ENCODE data around the gene UST.

UST gene

DNA sequence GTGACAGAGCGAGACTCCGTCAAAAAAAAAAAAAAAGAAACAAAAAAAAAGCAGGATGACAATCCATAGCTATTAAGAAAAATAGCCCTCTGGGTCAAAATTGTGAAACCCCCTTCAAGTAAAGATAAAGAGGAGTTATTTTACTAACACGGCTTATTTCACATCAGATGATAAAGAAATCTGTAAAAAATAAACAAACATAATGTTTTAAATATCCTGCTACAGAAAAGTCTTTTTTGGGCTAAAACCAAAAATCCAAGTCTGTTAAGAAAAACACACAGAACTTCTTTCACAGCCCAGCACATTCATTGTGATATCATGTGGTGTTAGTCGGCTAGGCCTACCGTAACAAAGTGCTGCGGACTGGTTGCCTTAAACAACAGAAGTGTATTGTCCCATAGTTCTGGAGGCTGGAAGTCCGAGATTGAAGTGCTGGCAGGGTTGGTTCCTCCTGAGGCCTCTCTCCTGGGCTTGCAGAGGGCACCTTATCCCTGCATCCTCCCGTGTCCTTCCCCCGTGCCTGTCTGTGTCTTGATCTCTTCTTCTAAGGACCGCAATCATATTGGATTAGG is 331.5 kb downstream of the UST start:
- no peak overlapping the region for H3K9ac ChIP-seq
- H3K27me3 ChIP-seq (ENCODE audit: insufficient read depth, low read depth) = no peaks in the 10 kb centered on the region
- no peaks in the 10 kb centered on the region for H3K36me3 ChIP-seq (ENCODE audit: insufficient read depth)
- H4K20me1 ChIP-seq (ENCODE audit: insufficient read depth) = no peaks in the 10 kb centered on the region
- no peak overlapping the region for H3K27ac ChIP-seq
- TF ChIP-seq, protein P1, sequence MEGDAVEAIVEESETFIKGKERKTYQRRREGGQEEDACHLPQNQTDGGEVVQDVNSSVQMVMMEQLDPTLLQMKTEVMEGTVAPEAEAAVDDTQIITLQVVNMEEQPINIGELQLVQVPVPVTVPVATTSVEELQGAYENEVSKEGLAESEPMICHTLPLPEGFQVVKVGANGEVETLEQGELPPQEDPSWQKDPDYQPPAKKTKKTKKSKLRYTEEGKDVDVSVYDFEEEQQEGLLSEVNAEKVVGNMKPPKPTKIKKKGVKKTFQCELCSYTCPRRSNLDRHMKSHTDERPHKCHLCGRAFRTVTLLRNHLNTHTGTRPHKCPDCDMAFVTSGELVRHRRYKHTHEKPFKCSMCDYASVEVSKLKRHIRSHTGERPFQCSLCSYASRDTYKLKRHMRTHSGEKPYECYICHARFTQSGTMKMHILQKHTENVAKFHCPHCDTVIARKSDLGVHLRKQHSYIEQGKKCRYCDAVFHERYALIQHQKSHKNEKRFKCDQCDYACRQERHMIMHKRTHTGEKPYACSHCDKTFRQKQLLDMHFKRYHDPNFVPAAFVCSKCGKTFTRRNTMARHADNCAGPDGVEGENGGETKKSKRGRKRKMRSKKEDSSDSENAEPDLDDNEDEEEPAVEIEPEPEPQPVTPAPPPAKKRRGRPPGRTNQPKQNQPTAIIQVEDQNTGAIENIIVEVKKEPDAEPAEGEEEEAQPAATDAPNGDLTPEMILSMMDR (conservative IDR thresholded peaks at IDR 0.05; ENCODE audit: low read depth, low read length) = no peak
- no peak overlapping the region for H3K4me2 ChIP-seq
- H3K79me2 ChIP-seq (ENCODE audit: insufficient read depth, low read depth) = no peaks in the 10 kb centered on the region
- no peak overlapping the region for H3K4me3 ChIP-seq (IDR thresholded peaks at IDR 0.05; ENCODE audit: insufficient read depth, low read depth, low read length)
- H3K4me1 ChIP-seq (ENCODE audit: low read depth, poor library complexity, severe bottlenecking) = no peaks in the 10 kb centered on the region
- no peak overlapping the region for H2AFZ ChIP-seq (ENCODE audit: low read depth)

DNA sequence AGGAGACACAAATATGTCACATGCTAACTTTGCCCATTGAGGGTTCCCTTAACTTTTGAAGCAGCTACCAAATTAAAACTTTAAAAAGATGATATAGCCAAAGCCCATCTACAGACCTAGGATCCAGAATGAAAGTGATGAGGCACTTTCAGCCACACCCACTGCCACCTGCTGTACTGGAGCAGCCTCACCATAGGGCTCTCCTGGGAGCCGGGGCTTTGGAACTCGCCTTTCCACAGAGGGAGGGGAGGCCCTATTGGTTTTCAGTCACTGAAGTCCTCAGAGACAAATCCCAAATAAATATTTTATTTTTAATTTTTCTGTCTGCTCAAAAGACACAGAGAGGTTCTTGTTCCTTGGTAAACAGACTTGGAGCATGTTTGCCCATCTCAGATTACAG is 332.6 kb downstream of the UST start:
- H4K20me1 ChIP-seq (ENCODE audit: insufficient read depth) = no peaks in the 10 kb centered on the region
- H3K4me3 ChIP-seq (IDR thresholded peaks at IDR 0.05; ENCODE audit: insufficient read depth, low read depth, low read length) = no peak overlapping the region
- H3K27ac ChIP-seq = no peak overlapping the region
- H3K79me2 ChIP-seq (ENCODE audit: insufficient read depth, low read depth) = no peaks in the 10 kb centered on the region
- H3K4me2 ChIP-seq = no peak overlapping the region
- no peak overlapping the region for H3K9ac ChIP-seq
- H3K4me1 ChIP-seq (ENCODE audit: low read depth, poor library complexity, severe bottlenecking) = no peaks in the 10 kb centered on the region
- H2AFZ ChIP-seq (ENCODE audit: low read depth) = no peak overlapping the region
- no peaks in the 10 kb centered on the region for H3K36me3 ChIP-seq (ENCODE audit: insufficient read depth)
- no peaks in the 10 kb centered on the region for H3K27me3 ChIP-seq (ENCODE audit: insufficient read depth, low read depth)
- TF ChIP-seq, protein P1 (conservative IDR thresholded peaks at IDR 0.05; ENCODE audit: low read depth, low read length) = no peak

DNA sequence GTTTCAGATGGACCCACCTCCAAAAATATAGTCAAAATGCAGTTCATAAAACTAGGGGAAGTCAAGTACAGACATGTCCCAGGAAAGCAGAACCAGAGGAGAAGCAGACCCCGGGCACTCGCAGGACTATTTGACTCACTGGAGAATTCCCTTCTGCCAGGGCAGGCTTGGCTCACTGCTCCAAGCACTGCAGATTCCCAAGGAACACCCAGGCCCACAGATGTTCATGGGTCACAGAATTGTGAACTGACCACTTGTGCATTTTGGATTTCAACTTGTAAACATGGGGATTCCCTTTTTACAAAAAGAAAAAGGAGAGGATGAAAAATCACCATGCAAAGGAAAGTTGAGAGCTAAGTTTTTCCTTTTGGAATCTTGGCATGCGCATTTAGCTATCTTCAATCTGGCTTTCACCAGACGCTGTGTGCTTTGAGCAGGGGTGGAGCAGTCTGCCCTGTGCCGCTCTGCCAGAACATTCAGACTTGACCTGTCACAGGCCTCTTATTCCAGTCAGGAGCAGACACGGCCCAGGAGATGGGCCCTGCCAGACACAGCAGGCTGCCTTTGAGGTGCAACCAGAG is 333.2 kb downstream of the UST start:
- H3K4me3 ChIP-seq (IDR thresholded peaks at IDR 0.05; ENCODE audit: insufficient read depth, low read depth, low read length) = no peak overlapping the region
- no peak overlapping the region for H2AFZ ChIP-seq (ENCODE audit: low read depth)
- no peaks in the 10 kb centered on the region for H3K36me3 ChIP-seq (ENCODE audit: insufficient read depth)
- TF ChIP-seq, protein P1 (conservative IDR thresholded peaks at IDR 0.05; ENCODE audit: low read depth, low read length) = no peak
- no peaks in the 10 kb centered on the region for H3K4me1 ChIP-seq (ENCODE audit: low read depth, poor library complexity, severe bottlenecking)
- H3K79me2 ChIP-seq (ENCODE audit: insufficient read depth, low read depth) = no peaks in the 10 kb centered on the region
- H3K4me2 ChIP-seq = no peak overlapping the region
- H3K27ac ChIP-seq = no peak overlapping the region
- H3K27me3 ChIP-seq (ENCODE audit: insufficient read depth, low read depth) = no peaks in the 10 kb centered on the region
- no peak overlapping the region for H3K9ac ChIP-seq
- no peaks in the 10 kb centered on the region for H4K20me1 ChIP-seq (ENCODE audit: insufficient read depth)

DNA sequence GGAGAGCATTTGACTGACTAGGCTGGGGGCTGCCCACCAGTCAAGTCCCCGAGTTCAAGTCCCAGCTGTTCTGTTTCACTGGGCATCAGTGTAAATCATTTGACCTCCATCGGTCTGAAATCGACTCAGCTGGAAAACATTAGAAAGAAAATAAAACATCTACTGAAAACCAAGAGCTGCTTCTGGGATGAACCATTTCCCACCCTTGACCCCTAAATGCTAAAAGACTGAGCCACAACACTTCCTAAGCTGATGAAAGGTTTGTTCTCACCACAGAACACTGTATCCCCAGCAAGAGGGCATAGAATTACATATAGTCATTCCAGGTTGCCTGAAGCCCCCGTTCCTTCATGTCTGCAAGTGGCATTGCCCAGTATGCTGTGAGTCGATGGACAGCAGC is 333.7 kb downstream of the UST start:
- Histone ChIP-seq H4K20me1 (ENCODE audit: insufficient read depth) (no peaks in the 10 kb centered on the region), H3K27me3 (ENCODE audit: insufficient read depth, low read depth) (no peaks in the 10 kb centered on the region), H3K9ac (no peak overlapping the region), H3K36me3 (ENCODE audit: insufficient read depth) (no peaks in the 10 kb centered on the region), H3K4me2 (no peak overlapping the region), H3K4me1 (ENCODE audit: low read depth, poor library complexity, severe bottlenecking) (no peaks in the 10 kb centered on the region), H3K27ac (no peak overlapping the region), H3K4me3 (IDR thresholded peaks at IDR 0.05; ENCODE audit: insufficient read depth, low read depth, low read length) (no peak overlapping the region), H2AFZ (ENCODE audit: low read depth) (no peak overlapping the region), H3K79me2 (ENCODE audit: insufficient read depth, low read depth) (no peaks in the 10 kb centered on the region)
- TF ChIP-seq, protein P1 (conservative IDR thresholded peaks at IDR 0.05; ENCODE audit: low read depth, low read length) = no peak

All from KMS-11 (cell line).